IMR-90 (cell line): ENCODE results near the gene GMCL1. TPM values are rescaled to one million over a fixed set of nuclear protein-coding genes. Genes with fewer than 3 reads are reported as not detected.

Experiments
- ATAC-seq: fragments of 200-7000 bp; cut with Tn5 transposase; 2 replicates; pipeline ENCODE4 v1.9.1; 2020; ENCODE audit warnings: low read depth, mild to moderate bottlenecking, moderate library complexity
- BruUV-seq: library from RNA; stranded (reverse); fragments of 400-500 nt; replicated peaks from 2 replicates; lab custom pipeline; 2021; lab: Mats Ljungman, UMichigan
- CTCF ChIA-PET: fragments of 300-600 bp; formaldehyde crosslinking; extraction: SDS; loops from one replicate; lab custom pipeline; 2021; ENCODE audit warnings: antibody characterized with exemption; lab: Yijun Ruan, JAX
- POLR2A ChIA-PET: fragments of 300-600 bp; sonication (Branson Sonifier 250); formaldehyde crosslinking; loops from one replicate; lab custom pipeline; 2022; ENCODE audit warnings: antibody characterized with exemption; ENCODE audit not compliant: unreplicated experiment; lab: Charles Lee
- DNase-seq: peaks from one replicate; pipeline ENCODE4 v3.0.0; 2013
- H2AFZ ChIP-seq: replicated peaks from 2 replicates; pipeline ENCODE3; 2013; ENCODE audit warnings: low read length, mild to moderate bottlenecking; ENCODE audit not compliant: poor library complexity
- H2AK5ac ChIP-seq: 2 replicates; pipeline ENCODE4 v1.6.1; 2013; ENCODE audit warnings: low read depth, low read length, inconsistent platforms
- H2AK9ac ChIP-seq: replicated peaks from 2 replicates; pipeline ENCODE3; 2013; ENCODE audit warnings: mild to moderate bottlenecking, low read depth, low read length, moderate library complexity; ENCODE audit not compliant: poor library complexity
- H2BK120ac ChIP-seq: 2 replicates; pipeline ENCODE4 v1.6.1; 2013; ENCODE audit warnings: low read depth, low read length, inconsistent platforms
- H2BK15ac ChIP-seq: 3 replicates; pipeline ENCODE4 v1.6.1; 2013; ENCODE audit warnings: low read depth, low read length, inconsistent platforms
- H2BK20ac ChIP-seq: 2 replicates; pipeline ENCODE4 v1.6.1; 2013; ENCODE audit warnings: low read depth, mild to moderate bottlenecking, inconsistent platforms, low read length, moderate library complexity
- H2BK5ac ChIP-seq: 2 replicates; pipeline ENCODE4 v1.6.1; 2013; ENCODE audit warnings: mild to moderate bottlenecking, low read depth, low read length, inconsistent platforms; ENCODE audit not compliant: poor library complexity, severe bottlenecking
- H3K14ac ChIP-seq: replicated peaks from 2 replicates; pipeline ENCODE4 v1.6.1; 2013; ENCODE audit warnings: low read depth, low read length, inconsistent platforms
- H3K18ac ChIP-seq: 2 replicates; pipeline ENCODE4 v1.6.1; 2013; ENCODE audit warnings: low read depth, low read length, control low read depth
- H3K23ac ChIP-seq: 2 replicates; pipeline ENCODE4 v1.6.1; 2013; ENCODE audit warnings: low read depth, low read length, inconsistent platforms
- H3K27ac ChIP-seq: 2 replicates; pipeline ENCODE4 v1.5.1; 2013; ENCODE audit warnings: mild to moderate bottlenecking, control low read depth, low read length; ENCODE audit not compliant: insufficient read depth
- H3K27me3 ChIP-seq: 2 replicates; pipeline ENCODE4 v1.6.1; 2013; ENCODE audit warnings: low read length; ENCODE audit not compliant: control insufficient read depth, insufficient read depth
- H3K36me3 ChIP-seq: 2 replicates; pipeline ENCODE4 v1.6.1; 2013; ENCODE audit warnings: low read length, mixed read lengths; ENCODE audit not compliant: control insufficient read depth, insufficient read depth
- H3K4ac ChIP-seq: 2 replicates; pipeline ENCODE4 v1.6.1; 2013; ENCODE audit warnings: low read depth, low read length, inconsistent platforms
- H3K4me1 ChIP-seq: 2 replicates; pipeline ENCODE4 v1.6.1; 2013; ENCODE audit warnings: low read length, mixed read lengths; ENCODE audit not compliant: control insufficient read depth, insufficient read depth
- H3K4me2 ChIP-seq: 2 replicates; pipeline ENCODE4 v1.6.1; 2013; ENCODE audit warnings: low read depth, mild to moderate bottlenecking, control low read depth, low read length, moderate library complexity
- H3K4me3 ChIP-seq: 2 replicates; pipeline ENCODE4 v1.5.1; 2013; ENCODE audit warnings: low read depth, mild to moderate bottlenecking, control low read depth, low read length, moderate library complexity; ENCODE audit not compliant: insufficient read depth
- H3K56ac ChIP-seq: 2 replicates; pipeline ENCODE4 v1.6.1; 2013; ENCODE audit warnings: low read length, inconsistent platforms; ENCODE audit not compliant: insufficient read depth; ENCODE audit errors: extremely low read depth
- H3K79me1 ChIP-seq, 2 experiments: 2 replicates each; pipeline ENCODE4 v1.6.1; 2013; ENCODE audit warnings: low read length in 2 of 2, inconsistent platforms in 1 of 2, low read depth in 1 of 2
- H3K9ac ChIP-seq: 2 replicates; pipeline ENCODE4 v1.6.1; 2013; ENCODE audit warnings: low read depth, low read length, control low read depth
- H3K9me1 ChIP-seq: 2 replicates; pipeline ENCODE4 v1.6.1; 2013; ENCODE audit warnings: low read length, inconsistent platforms; ENCODE audit not compliant: insufficient read depth
- H3K9me3 ChIP-seq: 2 replicates; pipeline ENCODE4 v1.6.1; 2013; ENCODE audit warnings: low read length; ENCODE audit not compliant: control insufficient read depth, insufficient read depth
- H4K20me1 ChIP-seq: 2 replicates; pipeline ENCODE4 v1.6.1; 2013; ENCODE audit warnings: low read length, inconsistent platforms; ENCODE audit not compliant: insufficient read depth
- H4K5ac ChIP-seq: 2 replicates; pipeline ENCODE4 v1.6.1; 2013; ENCODE audit warnings: mild to moderate bottlenecking, low read depth, low read length, control low read depth
- H4K8ac ChIP-seq, 2 experiments: 2 replicates each; pipeline ENCODE4 v1.6.1; 2013; ENCODE audit warnings: low read depth in 2 of 2, low read length in 2 of 2, control low read depth in 1 of 2, inconsistent platforms in 1 of 2
- H4K91ac ChIP-seq: 2 replicates; pipeline ENCODE4 v1.6.1; 2013; ENCODE audit warnings: low read depth, low read length, inconsistent platforms; ENCODE audit not compliant: insufficient read depth
- BHLHE40 ChIP-seq: fragments of 150-350 bp; IDR thresholded peaks from 2 replicates; pipeline ENCODE4 v1.6.1; 2016; ENCODE audit warnings: mild to moderate bottlenecking, low read depth, low read length
- CHD1 ChIP-seq: IDR thresholded peaks from 2 replicates; pipeline ENCODE4 v1.6.1; 2012; ENCODE audit warnings: low read depth, low read length, improper control_type of control experiment
- ELK1 ChIP-seq: fragments of 150-350 bp; IDR thresholded peaks from 2 replicates; pipeline ENCODE4 v1.6.1; 2016; ENCODE audit warnings: low read depth, mild to moderate bottlenecking, low read length, moderate library complexity, borderline replicate concordance
- FOS ChIP-seq: fragments of 150-350 bp; IDR thresholded peaks from 2 replicates; pipeline ENCODE4 v1.6.1; 2016; ENCODE audit warnings: low read depth, low read length
- MXI1 ChIP-seq: IDR thresholded peaks from 2 replicates; pipeline ENCODE4 v1.6.1; 2012; ENCODE audit warnings: low read depth, mild to moderate bottlenecking, low read length, moderate library complexity, borderline replicate concordance
- NFE2L2 ChIP-seq: fragments of 150-350 bp; IDR thresholded peaks from 2 replicates; pipeline ENCODE4 v1.6.1; 2016; ENCODE audit warnings: low read depth, mild to moderate bottlenecking, low read length
- RCOR1 ChIP-seq: IDR thresholded peaks from 2 replicates; pipeline ENCODE4 v1.6.1; 2012; ENCODE audit warnings: mild to moderate bottlenecking, low read length, improper control_type of control experiment; ENCODE audit not compliant: insufficient replicate concordance
- SMC3 ChIP-seq: fragments of 150-350 bp; IDR thresholded peaks from 2 replicates; pipeline ENCODE4 v1.6.1; 2016; ENCODE audit warnings: low read depth, mild to moderate bottlenecking, antibody characterized with exemption, low read length, moderate library complexity
- WGBS, 2 experiments: methylation state at CpG; one replicate each; pipeline versions ENCODE4 v1.1.5 to v1.1.7; 2013; ENCODE audit warnings: missing lambda C conversion rate in 2 of 2; ENCODE audit not compliant: insufficient read length in 1 of 2; ENCODE audit errors: extremely low coverage in 2 of 2; 5-methylcytosine and 5-hydroxymethylcytosine counted together
- dilution Hi-C: fragments of 300-500 bp; cut with HindIII; formaldehyde crosslinking; loops from one replicate; pipeline ENCODE4 v1.14.3; 2018; ENCODE audit warnings: low sequenced_read_pairs; ENCODE audit not compliant: unreplicated experiment
- in situ Hi-C: fragments of 300-500 bp; cut with MboI; formaldehyde crosslinking; loops from 3 replicates; pipeline ENCODE4 v1.14.3; 2019; ENCODE audit warnings: low sequenced_read_pairs, inconsistent platforms, mixed read lengths
- intact Hi-C: fragments of 100-400 bp; cut with micrococcal nuclease; formaldehyde crosslinking; loops from 2 replicates; pipeline ENCODE4 v1.10.0; 2022
- polyA plus RNA-seq, 3 experiments: library from polyadenylated mRNA; depleted of rRNA; stranded (reverse); fragments of >200 nt; gene quantifications; 2 replicates each; pipeline ENCODE4 v1.2.3, GENCODE V29; 2012; ENCODE audit warnings: low replicate concordance in 1 of 3
- total RNA-seq: library from RNA; depleted of rRNA; stranded (reverse); fragments of >200 nt; gene quantifications from 2 replicates; pipeline ENCODE4 v1.2.3, GENCODE V29; 2012
- TF ChIP-seq, protein P1 (sequence below): fragments of 150-350 bp; IDR thresholded peaks from 2 replicates; pipeline ENCODE4 v1.6.1; 2017; ENCODE audit warnings: mild to moderate bottlenecking, antibody characterized with exemption, low read length, low read depth
- TF ChIP-seq, protein P2 (sequence below): conservative IDR thresholded peaks from 2 replicates; pipeline ENCODE4 v1.5.1; 2012; ENCODE audit warnings: mild to moderate bottlenecking, low read depth, low read length, improper control_type of control experiment

GMCL1 gene
- total and polyA plus RNA-seq, 2 of the 4 experiments (the other 2 are of a cell fraction): 2.8 to 3.4 TPM

GRCh38 chr2:69848186-69848790 lies 18.8 kb downstream of the GMCL1 start:
- ATAC-seq: no peak
- ChIA-PET POLR2A (no interaction called here), CTCF (no interaction called here)
- no peak overlapping the region for H3K4me3 ChIP-seq
- H4K5ac ChIP-seq: no peak overlapping the region
- H2BK20ac ChIP-seq: no peak overlapping the region
- no peak overlapping the region for H3K27ac ChIP-seq
- H2BK120ac ChIP-seq: no peak overlapping the region
- H3K23ac ChIP-seq: no peak overlapping the region
- no peaks in the 10 kb centered on the region for H4K20me1 ChIP-seq
- H2AFZ ChIP-seq: no peak overlapping the region
- H3K18ac ChIP-seq: no peak overlapping the region
- H3K9me3 ChIP-seq: no peaks in the 10 kb centered on the region
- peaks cover 0 to 4% of the 10 kb centered on the region in 2 experiments; a peak in 2 of 4 replicates for H3K79me1 ChIP-seq
- no peak overlapping the region for H2BK15ac ChIP-seq
- no peaks in the 10 kb centered on the region for H3K27me3 ChIP-seq
- H3K4ac ChIP-seq: no peak overlapping the region
- no peaks in the 10 kb centered on the region for H3K4me1 ChIP-seq
- H3K56ac ChIP-seq: no peak overlapping the region
- peaks cover 3% of the 10 kb centered on the region for H3K9me1 ChIP-seq
- DNase-seq: no peak
- no peak overlapping the region for H4K91ac ChIP-seq
- no CpG with 5 or more reads among the region's 7 CpGs for WGBS, 2 experiments
- H3K14ac ChIP-seq: no peak overlapping the region
- H2BK5ac ChIP-seq: no peak overlapping the region
- intact Hi-C loops: no loop called here
- BruUV-seq: no TSS peak
- in situ Hi-C loops: no loop called here
- dilution Hi-C loops: no loop called here
- no peak overlapping the region for H3K9ac ChIP-seq
- H2AK5ac ChIP-seq: no peak overlapping the region
- no peak overlapping the region for H4K8ac ChIP-seq
- peaks cover 16% of the 10 kb centered on the region for H3K36me3 ChIP-seq
- no peak overlapping the region for H2AK9ac ChIP-seq
- H3K4me2 ChIP-seq: no peak overlapping the region
- TF ChIP-seq MXI1 (no peak), SMC3 (no peak), NFE2L2 (no peak), RCOR1 (no peak), CHD1 (no peak), BHLHE40 (no peak), ELK1 (no peak), FOS (no peak)
- TF ChIP-seq, protein P1, sequence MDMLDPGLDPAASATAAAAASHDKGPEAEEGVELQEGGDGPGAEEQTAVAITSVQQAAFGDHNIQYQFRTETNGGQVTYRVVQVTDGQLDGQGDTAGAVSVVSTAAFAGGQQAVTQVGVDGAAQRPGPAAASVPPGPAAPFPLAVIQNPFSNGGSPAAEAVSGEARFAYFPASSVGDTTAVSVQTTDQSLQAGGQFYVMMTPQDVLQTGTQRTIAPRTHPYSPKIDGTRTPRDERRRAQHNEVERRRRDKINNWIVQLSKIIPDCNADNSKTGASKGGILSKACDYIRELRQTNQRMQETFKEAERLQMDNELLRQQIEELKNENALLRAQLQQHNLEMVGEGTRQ: no peak
- TF ChIP-seq, protein P2, sequence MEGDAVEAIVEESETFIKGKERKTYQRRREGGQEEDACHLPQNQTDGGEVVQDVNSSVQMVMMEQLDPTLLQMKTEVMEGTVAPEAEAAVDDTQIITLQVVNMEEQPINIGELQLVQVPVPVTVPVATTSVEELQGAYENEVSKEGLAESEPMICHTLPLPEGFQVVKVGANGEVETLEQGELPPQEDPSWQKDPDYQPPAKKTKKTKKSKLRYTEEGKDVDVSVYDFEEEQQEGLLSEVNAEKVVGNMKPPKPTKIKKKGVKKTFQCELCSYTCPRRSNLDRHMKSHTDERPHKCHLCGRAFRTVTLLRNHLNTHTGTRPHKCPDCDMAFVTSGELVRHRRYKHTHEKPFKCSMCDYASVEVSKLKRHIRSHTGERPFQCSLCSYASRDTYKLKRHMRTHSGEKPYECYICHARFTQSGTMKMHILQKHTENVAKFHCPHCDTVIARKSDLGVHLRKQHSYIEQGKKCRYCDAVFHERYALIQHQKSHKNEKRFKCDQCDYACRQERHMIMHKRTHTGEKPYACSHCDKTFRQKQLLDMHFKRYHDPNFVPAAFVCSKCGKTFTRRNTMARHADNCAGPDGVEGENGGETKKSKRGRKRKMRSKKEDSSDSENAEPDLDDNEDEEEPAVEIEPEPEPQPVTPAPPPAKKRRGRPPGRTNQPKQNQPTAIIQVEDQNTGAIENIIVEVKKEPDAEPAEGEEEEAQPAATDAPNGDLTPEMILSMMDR: no peak
